GM10847 (cell line): Measurements from ENCODE around the gene ZNF679.
A peak's percentile ranks its signal among the peaks of the same experiment; 100 is the strongest.

Experiments used
- POLR2A ChIP-seq: IDR thresholded peaks from 2 replicates; pipeline ENCODE4 v1.6.1; 2011; ENCODE audit not compliant: insufficient read length; ENCODE audit errors: extremely low read depth

ZNF679 gene

DNA sequence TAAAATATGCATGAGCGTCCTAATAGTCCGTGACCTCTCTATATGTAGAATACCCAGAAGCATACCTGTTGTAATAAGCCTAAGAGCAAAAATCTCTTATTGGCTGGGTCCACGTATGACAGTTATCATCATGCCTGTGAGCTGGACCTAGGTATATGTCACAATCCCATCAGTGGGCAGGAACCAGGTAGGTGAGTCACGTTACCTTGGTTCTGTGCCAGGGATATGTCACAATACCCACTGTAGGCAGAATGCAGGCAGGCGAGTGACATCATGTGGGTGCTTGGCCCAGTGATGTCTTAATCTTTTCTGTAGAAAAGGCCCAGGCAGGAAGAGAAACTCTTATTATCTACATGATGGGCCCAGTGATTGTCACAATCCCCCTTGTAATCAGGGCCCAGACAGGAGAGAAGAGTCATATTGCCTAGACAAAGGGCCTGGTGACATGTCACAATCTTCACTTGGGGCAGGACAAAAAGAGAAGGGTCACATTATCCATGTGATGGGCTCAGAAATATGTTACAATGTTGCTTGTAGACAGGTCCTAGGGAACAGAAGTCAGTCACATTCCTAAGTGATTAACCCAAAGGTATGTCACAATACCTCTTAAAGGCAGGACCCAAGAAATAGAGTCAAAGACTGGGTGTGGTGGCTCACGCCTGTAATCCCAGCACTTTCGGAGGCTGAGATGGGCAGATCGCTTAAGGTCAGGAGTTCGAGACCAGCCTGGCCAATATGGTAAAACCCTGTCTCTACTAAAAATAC, 72.5 kb downstream of the ZNF679 start:
- TF ChIP-seq POLR2A, result no peak

DNA sequence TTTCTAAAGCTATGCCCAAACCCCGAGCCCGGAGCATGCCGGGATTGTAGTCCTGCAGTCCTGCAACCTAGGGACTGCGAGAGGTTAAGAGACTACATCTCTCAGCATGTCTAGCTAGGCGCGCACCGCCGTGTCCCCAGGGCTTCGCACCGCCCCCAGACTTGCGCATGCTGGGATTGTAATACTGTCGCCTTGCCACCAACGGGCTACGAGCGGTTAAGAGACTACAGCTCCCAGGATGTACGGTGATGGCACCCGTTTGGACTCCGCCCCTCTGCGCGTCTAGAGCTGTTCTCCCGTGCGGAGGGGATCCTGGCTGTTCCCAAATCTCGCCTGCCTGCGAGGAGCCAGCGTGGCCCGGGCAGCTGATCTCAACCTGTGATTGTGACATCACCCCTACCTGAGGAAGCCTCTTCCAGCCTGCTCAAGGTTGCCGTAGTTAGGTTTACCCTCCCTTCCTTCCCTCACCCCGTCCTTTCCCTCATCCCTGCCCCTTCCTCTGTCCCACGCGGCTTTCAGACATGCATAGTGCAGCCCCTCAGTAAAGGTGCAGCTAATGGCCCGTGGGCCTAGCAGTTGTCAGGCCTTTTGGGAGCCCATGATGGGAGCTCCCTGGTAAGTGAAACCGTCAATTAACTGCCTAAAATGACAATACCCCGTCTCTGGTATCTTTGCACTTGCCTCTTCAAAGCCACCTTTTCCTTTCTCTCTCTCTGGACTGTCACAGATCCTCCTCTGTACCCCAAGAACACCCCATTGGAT, 79.2 kb downstream of the ZNF679 start:
- TF ChIP-seq POLR2A, result peak; percentile 15

DNA sequence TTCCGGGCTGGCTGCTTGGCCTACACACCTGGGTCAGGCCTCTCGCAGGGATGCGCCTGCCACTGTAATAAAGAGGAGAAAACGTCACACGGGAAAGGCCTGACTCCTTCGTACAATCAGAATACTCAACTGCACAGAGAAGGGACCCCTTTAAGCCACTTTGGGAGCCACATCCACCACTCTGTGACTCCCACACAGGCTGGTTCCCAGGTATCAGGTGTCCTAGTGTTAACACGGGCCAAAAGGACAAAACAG, 79.7 kb downstream of the ZNF679 start:
- no peak for TF ChIP-seq POLR2A

DNA sequence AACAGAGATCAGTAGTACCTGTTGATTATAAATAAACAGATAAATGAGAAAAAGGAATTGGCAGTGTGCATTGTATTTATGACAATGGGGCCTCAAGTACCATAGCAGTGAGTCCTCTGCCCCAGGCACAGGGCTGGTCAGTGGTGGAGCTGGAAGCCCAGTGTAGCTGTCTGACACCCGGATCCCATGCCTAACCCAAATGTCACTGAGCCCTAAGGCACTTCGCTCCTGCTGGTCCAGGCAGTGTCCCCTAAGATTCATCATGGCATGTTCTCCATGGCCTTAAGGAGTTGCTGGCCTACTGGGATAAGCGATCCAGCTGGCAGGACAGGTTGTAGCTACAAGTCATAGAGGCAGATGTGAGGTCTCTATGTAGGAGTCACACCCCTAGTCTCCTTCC, 82.2 kb downstream of the ZNF679 start:
- no peak for TF ChIP-seq POLR2A

DNA sequence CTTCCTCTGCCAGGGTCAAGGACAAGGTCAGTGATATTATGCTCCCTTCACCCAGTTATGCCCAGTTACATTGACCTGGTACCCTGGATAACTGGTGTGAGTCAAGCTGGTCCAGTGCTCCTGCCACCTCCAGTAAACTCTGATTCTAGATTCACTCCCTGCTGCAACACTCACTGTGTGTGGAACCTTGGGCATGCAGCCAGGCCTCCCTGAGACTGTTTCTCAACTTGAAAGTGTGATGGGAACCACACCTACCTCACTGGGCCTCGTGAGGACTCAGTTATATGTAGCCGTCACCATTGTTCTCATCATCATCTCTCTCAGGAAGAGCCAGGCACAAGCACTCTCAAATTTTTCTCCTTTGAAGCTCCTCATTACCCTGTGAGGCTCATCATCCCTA, 84.6 kb downstream of the ZNF679 start:
- TF ChIP-seq POLR2A, result no peak

DNA sequence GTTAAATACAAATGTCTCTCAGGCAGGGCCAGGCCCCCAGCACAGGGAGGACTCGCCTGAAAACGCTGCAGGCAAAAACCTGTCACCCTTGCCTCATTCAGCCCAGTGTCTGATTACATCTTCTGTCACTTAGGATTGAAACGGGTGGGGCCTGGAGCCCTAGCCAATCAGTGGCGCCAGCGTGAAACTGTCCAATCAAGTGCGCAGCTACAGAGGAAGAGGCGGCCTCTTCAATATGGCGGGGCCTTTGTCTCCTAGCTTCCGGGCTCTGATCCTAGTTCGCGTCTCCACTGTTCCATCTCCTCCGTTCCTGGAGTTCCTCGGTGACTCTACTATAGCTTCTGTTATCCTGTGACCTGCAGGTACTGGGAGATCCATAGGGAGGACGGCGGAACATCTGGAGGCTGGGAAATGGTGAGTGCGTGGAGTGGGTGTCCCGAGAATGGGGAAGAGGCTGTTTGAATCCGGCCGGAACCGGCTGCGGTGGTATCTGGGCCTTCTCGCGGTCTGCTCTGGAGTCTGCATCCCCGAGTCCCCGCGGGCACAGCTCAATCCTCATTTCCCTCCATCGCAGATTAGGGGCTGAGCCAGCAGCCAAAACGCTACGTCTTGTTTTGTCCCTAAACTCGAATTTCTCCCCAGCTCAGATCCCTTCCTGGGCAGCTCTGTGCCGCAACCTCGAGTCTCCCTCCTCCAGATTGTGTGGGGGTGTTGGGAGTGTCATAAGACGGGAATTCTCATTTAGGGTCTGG, 85.6 kb downstream of the ZNF679 start, which contains the start of gene ZNF736:
ZNF736 (plus strand) TSS at position 222 of the 752 bp plus-strand sequence; CDS start at position 412, 190 bp downstream.
- TF ChIP-seq POLR2A, result peak; percentile 49

DNA sequence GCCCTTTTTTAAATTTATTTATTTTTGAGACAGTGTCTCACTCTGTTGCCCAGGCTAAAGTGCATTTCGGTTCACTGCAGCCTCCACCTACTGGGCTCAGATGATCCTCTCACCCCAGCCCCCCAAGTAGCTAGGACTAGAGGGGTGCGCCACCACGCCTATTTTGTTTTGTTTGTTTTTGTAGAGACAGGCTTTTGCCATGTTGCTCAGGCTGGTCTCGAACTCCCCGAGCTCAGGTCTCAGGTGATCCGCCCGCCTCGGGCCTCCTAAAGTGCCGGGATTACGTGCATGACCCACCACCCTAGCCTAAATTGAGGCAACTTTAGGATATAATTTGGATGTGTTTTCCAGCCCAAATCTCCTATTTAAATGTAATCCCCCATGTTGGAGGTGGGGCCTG, 86.3 kb downstream of the ZNF679 start:
- no peak for TF ChIP-seq POLR2A
